HepG2 (cell line): Measurements from ENCODE around the gene TMEM252. TPM values are rescaled to one million over a fixed set of nuclear protein-coding genes. Genes with fewer than 3 reads are reported as not detected.

ENCODE experiments used
- ATAC-seq: fragments of 200-7000 bp; cut with Tn5 transposase; 3 replicates; pipeline ENCODE4 v1.9.1; 2020; ENCODE audit warnings: mild to moderate bottlenecking, moderate library complexity
- BruUV-seq: library from RNA; stranded (reverse); fragments of 400-500 nt; replicated peaks from 2 replicates; lab custom pipeline; 2021; lab: Mats Ljungman, UMichigan
- CTCF ChIA-PET: fragments of 300-600 bp; formaldehyde crosslinking; extraction: SDS; loops from one replicate; lab custom pipeline; 2021; ENCODE audit warnings: low total read pairs, inconsistent platforms, low intra/inter-chr PET ratio; lab: Yijun Ruan, JAX
- POLR2A ChIA-PET: fragments of 350-600 bp; sonication (Branson Sonifier 250); formaldehyde crosslinking; loops from one replicate; lab custom pipeline; 2020; ENCODE audit warnings: antibody characterized with exemption, inconsistent platforms; lab: Yijun Ruan, JAX
- DNase-seq: peaks from one replicate; pipeline ENCODE4 v3.0.0-alpha.2; 2015; ENCODE audit warnings: low spot score
- FAIRE-seq: peaks from 3 replicates; lab custom pipeline; 2011; peaks lifted over from hg19 to GRCh38; lab: Jason Lieb, UNC
- H2AFZ ChIP-seq: one replicate; pipeline ENCODE4 v1.6.1; 2011; ENCODE audit warnings: low read length, inconsistent platforms
- H3K27ac ChIP-seq: fragments of 300-600 bp; 3 replicates; pipeline ENCODE4 v1.8.0; 2011; ENCODE audit warnings: mixed run types, mild to moderate bottlenecking, mixed read lengths, low read length, inconsistent platforms; ENCODE audit not compliant: insufficient read depth; ENCODE audit errors: extremely low read length
- H3K27me3 ChIP-seq, 2 experiments: fragments of 200-600 bp in 1 of 2; 2 replicates in 1 of 2; 3 replicates in 1 of 2; pipeline versions ENCODE4 v1.6.0 to v1.8.0; 2011; ENCODE audit warnings: low read length in 2 of 2, mild to moderate bottlenecking in 2 of 2, moderate library complexity in 2 of 2, inconsistent platforms in 1 of 2; ENCODE audit not compliant: insufficient read depth in 2 of 2, control insufficient read depth in 1 of 2
- H3K36me3 ChIP-seq, 2 experiments: fragments of 200-600 bp in 1 of 2; replicated peaks in 1 of 2; 2 replicates in 1 of 2; 3 replicates in 1 of 2; pipeline versions ENCODE4 v1.5.1 to v1.8.0; 2011; ENCODE audit warnings: low read length in 2 of 2, inconsistent platforms in 1 of 2; ENCODE audit not compliant: insufficient read depth in 2 of 2, control insufficient read depth in 1 of 2
- H3K4me1 ChIP-seq: 2 replicates; pipeline ENCODE4 v1.5.1; 2012; ENCODE audit warnings: low read length, inconsistent platforms; ENCODE audit not compliant: insufficient read depth
- H3K4me2 ChIP-seq: 2 replicates; pipeline ENCODE4 v1.6.0; 2011; ENCODE audit warnings: low read depth, low read length, inconsistent platforms
- H3K4me3 ChIP-seq, 3 experiments: fragments of 200-600 bp in 1 of 3; sonication (generic), shearing (Covaris generic) in 1 of 3; replicated peaks in 1 of 3; 2 replicates each; pipeline ENCODE4 v1.5.1; 2011 to 2016; ENCODE audit warnings: low read length in 3 of 3, inconsistent platforms in 2 of 3, low read depth in 2 of 3, mild to moderate bottlenecking in 2 of 3, control low read depth in 1 of 3, mixed read lengths in 1 of 3; ENCODE audit not compliant: insufficient read depth in 1 of 3
- H3K79me2 ChIP-seq: one replicate; pipeline ENCODE4 v1.6.1; 2011; ENCODE audit warnings: low read length, inconsistent platforms; ENCODE audit not compliant: insufficient read depth
- H3K9ac ChIP-seq: 2 replicates; pipeline ENCODE4 v1.6.0; 2011; ENCODE audit warnings: mild to moderate bottlenecking, low read depth, low read length, inconsistent platforms; ENCODE audit not compliant: insufficient read depth
- H3K9me3 ChIP-seq: 2 replicates; pipeline ENCODE4 v1.5.1; 2012; ENCODE audit warnings: mild to moderate bottlenecking, low read length
- H4K20me1 ChIP-seq: 2 replicates; pipeline ENCODE4 v1.6.0; 2011; ENCODE audit warnings: inconsistent platforms, mild to moderate bottlenecking, low read length, moderate library complexity; ENCODE audit not compliant: insufficient read depth
- AHDC1 ChIP-seq: sonication (generic); formaldehyde crosslinking; IDR thresholded peaks from 2 replicates; pipeline ENCODE4 v1.5.1; 2020; ENCODE audit warnings: mild to moderate bottlenecking, missing genetic modification reagents, borderline replicate concordance
- ATF1 ChIP-seq: IDR thresholded peaks from 2 replicates; pipeline ENCODE4 v1.6.1; 2016; ENCODE audit warnings: mild to moderate bottlenecking, control low read depth
- DMAP1 ChIP-seq: IDR thresholded peaks from 2 replicates; pipeline ENCODE4 v1.6.1; 2016
- FOXK1 ChIP-seq: sonication (generic); formaldehyde crosslinking; IDR thresholded peaks from 2 replicates; pipeline ENCODE4 v1.4.0; 2020; ENCODE audit warnings: low read depth, missing genetic modification reagents, borderline replicate concordance
- IKZF5 ChIP-seq: IDR thresholded peaks from 2 replicates; pipeline ENCODE4 v1.6.1; 2018; ENCODE audit warnings: missing genetic modification reagents, mild to moderate bottlenecking, missing compliant biosample characterization
- KDM5A ChIP-seq: fragments of 200-600 bp; sonication (generic); IDR thresholded peaks from 2 replicates; pipeline ENCODE4 v1.7.0; 2018; ENCODE audit warnings: antibody characterized with exemption, mild to moderate bottlenecking, low read length, borderline replicate concordance
- NFKB2 ChIP-seq: sonication (generic); formaldehyde crosslinking; IDR thresholded peaks from 2 replicates; pipeline ENCODE4 v1.4.0; 2020; ENCODE audit warnings: missing genetic modification reagents, borderline replicate concordance
- NR2F2 ChIP-seq: IDR thresholded peaks from 2 replicates; pipeline ENCODE4 v1.6.1; 2012; ENCODE audit warnings: low read depth, inconsistent platforms, borderline replicate concordance
- ONECUT2 ChIP-seq: sonication (generic); formaldehyde crosslinking; IDR thresholded peaks from 2 replicates; pipeline ENCODE4 v1.4.0; 2020; ENCODE audit warnings: missing genetic modification reagents
- RCOR2 ChIP-seq: IDR thresholded peaks from 2 replicates; pipeline ENCODE4 v1.6.1; 2016; ENCODE audit warnings: missing biosample characterization, missing genetic modification reagents
- SSRP1 ChIP-seq: IDR thresholded peaks from 2 replicates; pipeline ENCODE4 v1.6.1; 2016; ENCODE audit warnings: control low read depth
- TEAD3 ChIP-seq: optimal IDR thresholded peaks from 2 replicates; pipeline ENCODE3; 2016; ENCODE audit warnings: borderline replicate concordance
- TGIF2 ChIP-seq: IDR thresholded peaks from 2 replicates; pipeline ENCODE4 v1.6.1; 2016; ENCODE audit warnings: control low read depth, missing compliant biosample characterization
- THAP11 ChIP-seq: IDR thresholded peaks from 2 replicates; pipeline ENCODE4 v1.6.1; 2016; ENCODE audit warnings: missing biosample characterization, missing genetic modification reagents
- ZBTB34 ChIP-seq: sonication (generic); formaldehyde crosslinking; IDR thresholded peaks from 2 replicates; pipeline ENCODE4 v1.8.0; 2022; ENCODE audit warnings: mild to moderate bottlenecking, missing genetic modification reagents
- ZNF546 ChIP-seq: sonication (generic); formaldehyde crosslinking; conservative IDR thresholded peaks from 2 replicates; pipeline ENCODE4 v1.8.1; 2023; ENCODE audit warnings: mild to moderate bottlenecking, missing genetic modification reagents
- ZNF674 ChIP-seq: sonication (generic); formaldehyde crosslinking; IDR thresholded peaks from 2 replicates; pipeline ENCODE4 v1.5.0; 2020; ENCODE audit warnings: low read depth, mild to moderate bottlenecking, missing genetic modification reagents
- WGBS: methylation state at CpG from one replicate; pipeline ENCODE4 v1.1.6; 2017; ENCODE audit warnings: low lambda C conversion rate; 5-methylcytosine and 5-hydroxymethylcytosine counted together
- in situ Hi-C: cut with HindIII; loops from 2 replicates; pipeline ENCODE4 v1.10.0; 2017; ENCODE audit warnings: low pct_unique_long_range_greater_than_20kb; ENCODE audit not compliant: extremely low pct_ligation_motif_present
- intact Hi-C: fragments of 100-400 bp; cut with micrococcal nuclease; formaldehyde crosslinking; loops from one replicate; pipeline ENCODE4 v1.10.0; 2022; ENCODE audit not compliant: unreplicated experiment
- polyA plus RNA-seq, 8 experiments: library from polyadenylated mRNA; depleted of rRNA in 3 of 8; stranded (reverse) in 7 of 8; unstranded in 1 of 8; fragments of >200 nt; fragmentation: Illumina TruSeq in 4 of 8; extraction: Trizol in 4 of 8; gene quantifications; 2 replicates each; pipeline versions ENCODE4 v1.2.1 to v1.2.3, GENCODE V29; 2011 to 2016; ENCODE audit warnings: low read depth in 4 of 8, missing spikeins in 1 of 8, mixed read lengths in 1 of 8; ENCODE audit not compliant: insufficient read depth in 1 of 8
- total RNA-seq, 5 experiments: library from RNA; depleted of rRNA; stranded (reverse); fragments of >200 nt; fragmentation: Illumina TruSeq; extraction: Trizol; gene quantifications; 2 replicates each; pipeline ENCODE4 v1.2.3, GENCODE V29; 2016; ENCODE audit warnings: low read depth in 1 of 5

TMEM252 gene
- total and polyA plus RNA-seq, 2 of the 13 experiments (the other 11 are each of a cell fraction or from before 2014, with no cell fraction given) = not detected

- in situ Hi-C loops = loop anchor here (5.0 kb wide), 2 partner anchors 108 to 418 kb away; no protein-coding TSS in a partner anchor
- FAIRE-seq (peak; percentile 93), DNase-seq (peak; percentile 79), ATAC-seq (peak; percentile 99)
- WGBS = 21% methylated on average over 16 of the region's 16 CpGs
- no peaks in the 10 kb centered on the region for H3K9me3 ChIP-seq
- H3K4me2 ChIP-seq = no peak overlapping the region
- H3K9ac ChIP-seq = no peak overlapping the region
- ChIA-PET CTCF (interaction anchor here (1.0 to 4.8 kb wide), 9 partner anchors 94 to 444 kb away, joined by 4 to 48 read pairs (median 9); a partner anchor contains a TSS), POLR2A (no interaction called here)
- no peaks in the 10 kb centered on the region; a peak in 1 of 5 replicates for H3K27me3 ChIP-seq
- no peak overlapping the region for H2AFZ ChIP-seq
- BruUV-seq = no TSS peak
- H3K4me1 ChIP-seq = no peaks in the 10 kb centered on the region
- no peak overlapping the region for H3K4me3 ChIP-seq
- H3K36me3 ChIP-seq = no peaks in the 10 kb centered on the region
- H3K27ac ChIP-seq = no peak overlapping the region
- H3K79me2 ChIP-seq = no peaks in the 10 kb centered on the region
- intact Hi-C loops = loop anchor here (1.0 to 2.0 kb wide), 6 partner anchors 94 to 443 kb away; a partner anchor contains a TSS
- no peaks in the 10 kb centered on the region for H4K20me1 ChIP-seq
- TF ChIP-seq NFKB2 (CRISPR knock-in tag) (no peak), RCOR2 (no peak), DMAP1 (CRISPR knock-in tag) (no peak), KDM5A (no peak), ZNF546 (no peak), IKZF5 (CRISPR knock-in tag) (peak; percentile 58; the same call in 1 of the 2 replicates), AHDC1 (CRISPR knock-in tag) (no peak), SSRP1 (0 out of 2 replicates have a peak, but pooled peaks have one; percentile 59), NR2F2 (peak; percentile 28; the same call in 1 of the 2 replicates), TEAD3 (CRISPR knock-in tag) (peak; percentile 65), FOXK1 (CRISPR knock-in tag) (no peak), TGIF2 (CRISPR knock-in tag) (0 out of 2 replicates have a peak, but pooled peaks have one; percentile 23), ZNF674 (no peak), ZBTB34 (CRISPR knock-in tag) (no peak), THAP11 (CRISPR knock-in tag) (0 out of 2 replicates have a peak, but pooled peaks have one; percentile 24), ATF1 (CRISPR knock-in tag) (no peak), ONECUT2 (CRISPR knock-in tag) (no peak)
Measured at GRCh38 chr9:68584189-68585033, 43.7 kb upstream of the TMEM252 start.
